OCI-LY3 (cell line): ENCODE measurements around the gene TTC28.

Source experiments
- H2AFZ ChIP-seq: fragments of 200-600, 300-600 bp; shearing (Covaris generic); 2 replicates; pipeline ENCODE4 v1.6.0; 2014; ENCODE audit warnings: antibody characterized with exemption, low read depth, low read length
- H3K27ac ChIP-seq: fragments of 200-600, 300-600 bp; sonication (generic); 2 replicates; pipeline ENCODE4 v1.5.1; 2014; ENCODE audit warnings: mild to moderate bottlenecking, low read length, moderate library complexity, mixed read lengths
- H3K27me3 ChIP-seq: fragments of 200-600, 300-600 bp; sonication (generic); 2 replicates; pipeline ENCODE4 v1.6.1; 2014; ENCODE audit warnings: low read depth, low read length, mixed read lengths
- H3K36me3 ChIP-seq: fragments of 200-600, 300-600 bp; sonication (generic); replicated peaks from 2 replicates; pipeline ENCODE3; 2014; ENCODE audit warnings: low read depth, low read length, mixed read lengths
- H3K4me1 ChIP-seq: fragments of 300-600, 200-600 bp; sonication (generic); 2 replicates; pipeline ENCODE4 v1.6.1; 2014; ENCODE audit warnings: low read length, mixed read lengths
- H3K4me2 ChIP-seq: fragments of 200-600, 300-600 bp; sonication (generic); 2 replicates; pipeline ENCODE4 v1.6.1; 2014; ENCODE audit warnings: low read length, mixed read lengths
- H3K4me3 ChIP-seq: fragments of 300-600, 200-600 bp; sonication (generic); 2 replicates; pipeline ENCODE4 v1.5.1; 2014; ENCODE audit warnings: antibody characterized with exemption, mild to moderate bottlenecking, low read length, moderate library complexity
- H3K79me2 ChIP-seq: fragments of 300-600, 200-600 bp; shearing (Covaris generic); 2 replicates; pipeline ENCODE4 v1.6.1; 2014; ENCODE audit warnings: mild to moderate bottlenecking, low read length, mixed read lengths
- H3K9ac ChIP-seq: fragments of 300-600, 200-600 bp; shearing (Covaris generic); 2 replicates; pipeline ENCODE4 v1.6.0; 2014; ENCODE audit warnings: mild to moderate bottlenecking, low read length, moderate library complexity
- H3K9me3 ChIP-seq: fragments of 200-600, 300-600 bp; shearing (Covaris generic); 2 replicates; pipeline ENCODE4 v1.6.1; 2014; ENCODE audit warnings: low read length, mixed read lengths; ENCODE audit not compliant: insufficient read depth
- H4K20me1 ChIP-seq: fragments of 200-600, 300-600 bp; sonication (generic); 2 replicates; pipeline ENCODE4 v1.6.1; 2016; ENCODE audit warnings: low read length, mixed read lengths; ENCODE audit not compliant: insufficient read depth
- CTCF ChIP-seq: fragments of 200-600, 300-600 bp; sonication (generic); IDR thresholded peaks from 2 replicates; pipeline ENCODE4 v1.5.1; 2014; ENCODE audit warnings: antibody characterized with exemption, low read length, low read depth
- EZH2phosphoT487 ChIP-seq: fragments of 200-600 bp; shearing (Covaris generic); IDR thresholded peaks from 2 replicates; pipeline ENCODE4 v1.6.1; 2018; ENCODE audit warnings: antibody characterized with exemption, mixed run types, low read depth

Gene TTC28

DNA sequence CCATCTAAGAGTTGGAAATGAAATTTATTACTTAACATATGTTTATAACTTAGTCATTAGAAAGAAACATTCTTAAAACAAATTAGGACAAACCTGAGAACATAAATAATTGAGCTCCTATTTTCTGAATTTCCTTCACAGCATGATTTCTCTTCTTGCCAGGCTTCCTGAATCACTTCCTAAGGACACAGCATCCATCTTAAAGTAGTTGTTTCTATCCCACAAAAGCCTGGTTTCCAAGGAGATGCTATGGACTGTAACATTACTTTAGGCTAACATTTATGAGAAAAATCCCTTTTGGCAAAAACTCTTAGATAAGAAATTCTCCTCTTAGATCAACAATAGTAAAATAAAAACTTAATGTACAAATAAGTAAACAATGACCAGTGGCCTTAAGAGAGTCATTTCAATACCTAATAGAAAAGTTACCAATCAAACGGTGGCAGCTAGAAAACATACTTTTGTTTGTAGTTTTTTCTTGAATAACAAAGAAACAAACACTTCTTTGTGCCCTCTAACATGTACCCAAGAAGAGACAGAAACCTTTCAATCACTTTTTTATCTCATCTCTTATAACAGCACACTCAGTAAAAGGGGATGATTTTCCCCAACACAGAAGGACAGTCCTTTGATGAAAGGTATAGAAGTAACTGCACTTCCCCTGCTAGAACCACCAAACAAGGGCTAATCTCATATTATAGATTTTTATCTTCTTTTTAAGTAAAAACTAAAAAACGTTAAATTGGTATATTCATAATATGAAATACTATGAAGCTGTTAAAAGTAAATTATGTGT lies 74.5 kb downstream of the TTC28 start:
- Histone ChIP-seq H2AFZ (no peak overlapping the region), H3K4me3 (no peak overlapping the region), H3K4me1 (no peaks in the 10 kb centered on the region), H3K9ac (no peak overlapping the region), H3K4me2 (no peak overlapping the region), H4K20me1 (no peaks in the 10 kb centered on the region), H3K36me3 (no peaks in the 10 kb centered on the region), H3K9me3 (no peaks in the 10 kb centered on the region), H3K27me3 (no peaks in the 10 kb centered on the region), H3K27ac (no peak overlapping the region), H3K79me2 (no peaks in the 10 kb centered on the region)
- no peak for TF ChIP-seq EZH2phosphoT487
- TF ChIP-seq CTCF: no peak

GRCh38 chr22:28601915-28602314 lies 77.7 kb downstream of the TTC28 start:
- Histone ChIP-seq H3K9me3 (no peaks in the 10 kb centered on the region), H3K79me2 (no peaks in the 10 kb centered on the region), H3K4me3 (no peak overlapping the region), H3K4me2 (no peak overlapping the region), H3K36me3 (no peaks in the 10 kb centered on the region), H2AFZ (no peak overlapping the region), H3K27me3 (no peaks in the 10 kb centered on the region), H3K9ac (no peak overlapping the region), H4K20me1 (no peaks in the 10 kb centered on the region), H3K4me1 (no peaks in the 10 kb centered on the region), H3K27ac (no peak overlapping the region)
- TF ChIP-seq CTCF: no peak
- no peak for TF ChIP-seq EZH2phosphoT487

- H3K4me1 ChIP-seq: no peaks in the 10 kb centered on the region
- H2AFZ ChIP-seq: no peak overlapping the region
- no peaks in the 10 kb centered on the region for H4K20me1 ChIP-seq
- no peaks in the 10 kb centered on the region for H3K79me2 ChIP-seq
- no peak overlapping the region for H3K27ac ChIP-seq
- no peaks in the 10 kb centered on the region for H3K9me3 ChIP-seq
- no peak overlapping the region for H3K9ac ChIP-seq
- TF ChIP-seq CTCF: peak; percentile 83
- no peak for TF ChIP-seq EZH2phosphoT487
- H3K36me3 ChIP-seq: no peaks in the 10 kb centered on the region
- no peak overlapping the region for H3K4me2 ChIP-seq
- H3K27me3 ChIP-seq: no peaks in the 10 kb centered on the region
- H3K4me3 ChIP-seq: no peak overlapping the region
Observed at GRCh38 chr22:28600546-28601143, 79.0 kb downstream of the TTC28 start.

DNA sequence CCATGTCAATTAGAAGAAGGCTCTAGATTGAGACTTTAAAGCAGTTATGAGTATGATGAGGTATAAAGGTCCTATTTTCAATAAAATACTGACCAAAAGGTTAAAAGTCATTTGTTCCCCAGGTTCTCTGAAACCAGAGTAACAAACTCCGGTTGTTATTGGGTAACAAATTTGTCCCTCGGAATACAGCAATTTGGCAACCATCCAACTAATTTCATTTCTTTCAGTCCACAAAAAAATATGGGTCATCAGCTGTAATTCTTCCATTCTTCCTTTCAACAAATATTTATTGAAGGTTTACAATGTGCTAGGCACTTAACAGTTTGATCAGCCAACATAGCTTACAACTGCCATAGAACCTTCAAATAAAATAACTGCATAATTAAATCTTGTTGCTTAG lies 79.9 kb downstream of the TTC28 start:
- H4K20me1 ChIP-seq: no peaks in the 10 kb centered on the region
- no peaks in the 10 kb centered on the region for H3K36me3 ChIP-seq
- no peak overlapping the region for H3K4me2 ChIP-seq
- H3K79me2 ChIP-seq: no peaks in the 10 kb centered on the region
- no peak overlapping the region for H3K27ac ChIP-seq
- no peak overlapping the region for H3K4me3 ChIP-seq
- no peak overlapping the region for H2AFZ ChIP-seq
- H3K27me3 ChIP-seq: no peaks in the 10 kb centered on the region
- H3K9me3 ChIP-seq: no peaks in the 10 kb centered on the region
- H3K4me1 ChIP-seq: no peaks in the 10 kb centered on the region
- no peak overlapping the region for H3K9ac ChIP-seq
- TF ChIP-seq EZH2phosphoT487 (no peak), CTCF (no peak)
